ENCODE results near the gene PLA2G10.
"Not testable (repeated sequence)": the region's sequence is repeated elsewhere in the genome, so short reads cannot be mapped to it uniquely, and the experiment has no call there.

Gene PLA2G10

GRCh38 chr16:14694129-14694528 is at the start of gene PLA2G10:
Gene PLA2G10, minus strand, starts transcription at chr16:14694308. Its CDS starts 79 bp downstream, at chr16:14694229.
- DNase-seq: not testable (repeated sequence)

- DNase-seq: not testable (repeated sequence)
These were observed 48.4 kb upstream of the PLA2G10 start, which contains the start of gene NPIPA2 for GRCh38 chr16:14742273-14743128. Gene NPIPA2, plus strand, starts transcription at chr16:14742533. Its CDS starts 5,533 bp downstream, at chr16:14748066.

DNA sequence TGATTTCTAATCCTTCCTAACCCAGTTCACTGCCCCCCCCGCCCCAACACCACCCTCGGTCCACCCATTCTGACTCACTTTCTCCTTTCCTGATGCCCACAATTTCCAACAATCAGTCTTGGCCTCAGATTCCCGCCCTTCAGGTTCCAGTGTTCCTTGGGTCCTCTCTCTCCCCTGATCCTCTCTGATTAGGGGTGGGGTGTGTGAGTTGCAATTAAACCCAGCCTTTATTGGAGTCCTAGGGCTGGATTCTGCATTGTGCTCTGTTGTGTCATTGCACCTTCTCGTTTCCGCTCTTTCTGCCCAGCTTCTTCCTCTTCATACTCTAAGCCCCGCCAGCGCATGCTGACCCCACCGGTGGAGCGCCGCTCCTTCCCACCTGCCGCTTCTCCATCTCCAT is 47.7 kb upstream of the PLA2G10 start:
- DNase-seq: not testable (repeated sequence)

DNA sequence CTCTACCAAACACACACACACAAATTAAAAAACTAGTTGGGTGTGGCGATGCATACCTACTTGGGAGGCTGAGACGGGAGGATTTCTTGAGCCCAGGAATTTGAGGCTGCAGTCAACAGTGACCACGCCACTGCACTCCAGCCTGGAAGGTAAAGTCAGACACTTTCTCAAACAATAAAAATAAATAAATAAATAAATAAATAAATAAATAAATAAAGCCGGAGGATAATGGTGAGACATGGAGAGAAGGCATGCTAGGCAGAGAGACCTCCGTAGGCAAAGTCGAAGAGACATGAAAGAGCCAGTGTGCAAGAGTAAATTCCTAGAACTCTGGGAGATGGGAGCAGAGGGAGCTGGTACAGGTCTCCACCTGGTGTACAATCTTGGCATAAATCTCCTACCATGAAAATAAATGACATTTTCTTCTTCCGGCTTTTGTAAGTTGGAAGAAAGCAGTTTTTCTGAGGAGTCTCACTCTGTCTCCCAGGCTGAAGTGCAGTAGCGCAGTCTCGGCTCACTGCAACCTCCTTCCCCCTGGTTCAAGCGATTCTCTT is 46.8 kb upstream of the PLA2G10 start:
- not testable (repeated sequence) for DNase-seq

- not testable (repeated sequence) for DNase-seq
These were observed 39.1 kb upstream of the PLA2G10 start for GRCh38 chr16:14733233-14733632.

GRCh38 chr16:14703156-14704011 is 9.3 kb upstream of the PLA2G10 start, which contains the start of gene NPIPA3:
Gene NPIPA3, plus strand, starts transcription at chr16:14703411. Its CDS starts 5,533 bp downstream, at chr16:14708944.
- not testable (repeated sequence) for DNase-seq

DNA sequence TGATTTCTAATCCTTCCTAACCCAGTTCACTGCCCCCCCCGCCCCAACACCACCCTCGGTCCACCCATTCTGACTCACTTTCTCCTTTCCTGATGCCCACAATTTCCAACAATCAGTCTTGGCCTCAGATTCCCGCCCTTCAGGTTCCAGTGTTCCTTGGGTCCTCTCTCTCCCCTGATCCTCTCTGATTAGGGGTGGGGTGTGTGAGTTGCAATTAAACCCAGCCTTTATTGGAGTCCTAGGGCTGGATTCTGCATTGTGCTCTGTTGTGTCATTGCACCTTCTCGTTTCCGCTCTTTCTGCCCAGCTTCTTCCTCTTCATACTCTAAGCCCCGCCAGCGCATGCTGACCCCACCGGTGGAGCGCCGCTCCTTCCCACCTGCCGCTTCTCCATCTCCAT is 8.6 kb upstream of the PLA2G10 start:
- not testable (repeated sequence) for DNase-seq

DNA sequence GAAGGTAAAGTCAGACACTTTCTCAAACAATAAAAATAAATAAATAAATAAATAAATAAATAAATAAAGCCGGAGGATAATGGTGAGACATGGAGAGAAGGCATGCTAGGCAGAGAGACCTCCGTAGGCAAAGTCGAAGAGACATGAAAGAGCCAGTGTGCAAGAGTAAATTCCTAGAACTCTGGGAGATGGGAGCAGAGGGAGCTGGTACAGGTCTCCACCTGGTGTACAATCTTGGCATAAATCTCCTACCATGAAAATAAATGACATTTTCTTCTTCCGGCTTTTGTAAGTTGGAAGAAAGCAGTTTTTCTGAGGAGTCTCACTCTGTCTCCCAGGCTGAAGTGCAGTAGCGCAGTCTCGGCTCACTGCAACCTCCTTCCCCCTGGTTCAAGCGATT is 7.8 kb upstream of the PLA2G10 start:
- not testable (repeated sequence) for DNase-seq

DNA sequence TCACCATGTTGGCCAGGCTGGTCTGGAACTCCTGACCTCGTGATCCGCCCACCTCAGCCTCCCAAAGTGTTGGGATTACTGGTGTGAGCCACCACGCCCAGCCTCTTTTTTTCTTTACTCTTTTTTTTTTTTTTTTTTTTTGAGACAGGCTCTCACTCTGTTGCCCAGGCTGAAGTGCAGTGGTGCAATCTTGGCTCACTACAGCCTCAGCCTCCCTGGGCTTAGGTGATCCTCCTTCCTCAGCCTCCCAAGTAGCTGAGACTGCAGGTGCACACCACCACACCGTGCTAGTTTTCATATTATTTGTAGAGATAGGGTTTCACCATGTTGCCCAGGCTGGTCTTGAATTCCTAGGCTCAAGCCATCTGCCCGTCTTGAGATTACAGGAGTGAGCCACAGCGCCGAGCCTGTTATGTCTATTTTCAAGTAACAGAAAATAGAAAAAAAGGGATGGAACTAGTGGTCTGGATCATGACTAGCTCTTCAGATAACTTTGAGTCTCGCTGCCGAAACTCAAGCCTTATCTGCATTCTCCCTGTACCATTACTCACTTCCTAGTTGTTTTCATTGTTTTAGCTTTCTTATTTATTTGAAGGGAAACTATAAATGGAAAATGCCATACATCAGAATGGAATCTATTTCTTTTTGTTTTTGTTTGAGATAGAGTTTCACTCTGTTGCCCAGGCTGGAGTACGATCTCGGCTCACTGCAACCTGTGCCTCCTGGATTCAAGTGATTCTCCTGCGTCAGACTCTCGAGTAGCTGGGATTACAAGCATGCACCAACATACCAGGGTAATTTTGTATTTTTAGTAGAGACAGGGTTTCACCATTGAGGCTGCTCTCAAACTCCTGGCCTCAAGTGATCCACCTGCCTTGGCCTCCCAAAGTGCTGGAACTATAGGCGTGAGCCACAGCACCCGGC is 8.0 kb downstream of the PLA2G10 start:
- DNase-seq: not testable (repeated sequence)

GRCh38 chr16:14682121-14682520 is 12.0 kb downstream of the PLA2G10 start:
- DNase-seq: no peak

GRCh38 chr16:14681115-14681514 is 13.0 kb downstream of the PLA2G10 start:
- no peak for DNase-seq

DNA sequence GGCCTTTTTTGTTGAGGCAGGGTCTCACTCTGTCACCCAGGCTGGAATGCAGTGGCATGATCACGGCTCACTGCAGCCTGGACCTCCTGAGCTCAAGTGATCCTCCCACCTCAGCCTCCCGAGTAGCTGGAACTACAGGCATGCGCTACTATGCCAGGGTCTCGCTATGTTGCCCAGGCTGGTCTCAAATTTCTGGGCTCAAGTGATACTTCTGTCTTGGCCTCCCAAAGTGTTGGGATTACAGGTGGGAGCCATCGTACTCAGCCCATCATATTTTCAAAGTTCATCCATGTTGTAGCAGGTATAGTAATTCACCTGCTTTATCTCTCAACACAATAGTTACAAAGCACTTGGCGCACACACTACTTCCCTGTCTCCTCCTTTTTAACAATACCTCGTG is 13.7 kb downstream of the PLA2G10 start:
- not testable (repeated sequence) for DNase-seq

- no peak for DNase-seq
These were observed 15.2 kb downstream of the PLA2G10 start for GRCh38 chr16:14678748-14679497.

GRCh38 chr16:14677627-14678026 is 16.5 kb downstream of the PLA2G10 start:
- DNase-seq: no peak

GRCh38 chr16:14676633-14677032 is 17.5 kb downstream of the PLA2G10 start:
- DNase-seq: no peak

DNA sequence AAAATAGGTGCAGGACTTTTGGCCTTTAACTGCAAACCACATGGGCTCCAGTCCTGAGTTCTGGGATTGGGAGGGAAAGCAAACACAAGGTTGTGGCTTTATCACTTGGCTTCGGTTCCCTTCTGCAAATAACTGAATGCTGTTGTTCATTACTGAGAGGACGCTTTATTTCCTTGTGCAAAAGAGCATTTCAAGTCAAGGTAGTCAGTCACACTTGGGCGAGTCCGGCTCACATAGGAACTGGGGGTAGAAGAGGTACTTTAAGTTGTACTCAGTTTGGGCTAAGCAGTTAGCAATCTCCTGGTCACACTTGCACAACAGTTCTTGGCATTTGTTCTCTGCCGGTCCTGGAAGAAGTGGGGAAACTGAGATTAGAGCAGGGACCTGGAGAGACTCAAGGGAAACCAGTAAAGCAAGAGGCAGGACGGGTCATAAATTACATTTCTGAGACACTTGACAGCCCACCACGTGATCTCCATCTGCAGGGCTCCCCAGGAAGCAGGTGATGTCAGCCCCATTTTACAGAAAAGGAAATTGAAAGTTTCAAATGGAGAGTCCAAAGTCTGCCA is 21.6 kb downstream of the PLA2G10 start:
- DNase-seq: peak; percentile 23

DNA sequence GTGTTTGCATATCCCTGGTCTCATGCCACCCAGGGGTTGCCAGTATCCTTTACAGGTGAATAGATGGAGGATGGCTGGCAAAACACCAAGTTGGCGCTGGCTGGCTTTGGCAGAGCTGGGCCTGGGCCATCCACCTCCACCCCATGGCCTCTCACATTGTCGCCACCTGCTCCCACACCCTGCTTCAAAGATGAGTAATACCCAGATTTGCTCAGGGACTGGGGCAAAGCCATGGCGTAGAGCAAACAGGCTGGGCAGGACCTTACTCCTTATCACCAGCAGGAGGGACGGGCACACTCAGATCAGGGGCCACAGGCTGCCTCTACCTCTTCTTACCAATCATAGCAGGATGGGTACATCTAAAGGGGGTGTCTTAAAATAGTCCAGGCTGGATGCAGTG is 24.3 kb downstream of the PLA2G10 start:
- peak; percentile 18 for DNase-seq

DNA sequence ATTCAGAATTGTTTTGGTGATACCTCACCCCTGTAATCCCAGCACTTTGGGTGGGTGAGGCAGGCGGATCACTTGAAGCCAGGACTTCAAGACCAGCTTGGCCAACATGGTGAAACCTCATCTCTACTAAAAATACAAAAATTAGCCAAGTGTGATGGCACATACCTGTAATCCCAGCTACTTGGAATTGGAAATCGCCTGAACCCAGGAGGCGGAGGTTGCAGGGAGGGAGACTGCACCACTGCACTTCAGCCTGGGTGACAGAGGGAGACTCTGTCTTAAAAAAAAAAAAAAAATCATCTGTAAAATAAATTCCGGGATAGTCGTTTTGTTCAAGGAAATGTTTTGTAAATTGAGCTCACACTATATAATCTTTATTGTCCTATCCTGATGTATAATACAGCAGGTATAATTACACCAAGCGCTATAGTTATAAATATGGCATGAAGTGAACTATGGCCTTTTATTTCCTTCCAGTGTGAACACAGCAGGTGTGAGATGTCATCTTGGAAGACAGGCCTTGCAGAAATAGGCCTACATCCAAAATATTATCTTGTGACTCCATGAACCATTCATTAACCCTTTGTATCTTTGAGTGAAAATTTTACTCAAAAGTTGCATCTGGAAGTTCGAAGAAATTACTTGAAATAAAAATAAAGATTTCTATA is 25.4 kb downstream of the PLA2G10 start:
- DNase-seq: no peak

- no peak for DNase-seq
These were observed 26.5 kb downstream of the PLA2G10 start for GRCh38 chr16:14667347-14668266.
